Activated naive CD4-positive, alpha-beta T cell treated with anti-CD3 and anti-CD28 coated beads, Interleukin-2, amount 50 U/mL, for 72 hours (primary cell): ENCODE data around the gene MLLT10. TPM values are rescaled to one million over a fixed set of nuclear protein-coding genes. Genes with fewer than 3 reads are reported as not detected.
A peak's percentile ranks its signal among the peaks of the same experiment; 100 is the strongest.

Source experiments
- ATAC-seq, 2 donors: fragments of 150-1000 bp; cut with Tn5 transposase; 2 replicates each; pipeline ENCODE4 v1.10.0; 2021; ENCODE audit warnings: mild to moderate bottlenecking in 2 of 2, moderate library complexity in 2 of 2
- DNase-seq, 2 donors: peaks; one replicate each; pipeline ENCODE4 v3.0.0; 2021 to 2022; ENCODE audit warnings: low spot score in 2 of 2
- H3K27ac Mint-ChIP-seq, 2 donors: one replicate each; pipeline ENCODE4 v1.8.0; 2022; ENCODE audit warnings: mild to moderate bottlenecking in 2 of 2, mixed read lengths in 2 of 2
- H3K36me3 Mint-ChIP-seq, 2 donors: one replicate each; pipeline ENCODE4 v1.8.0; 2022; ENCODE audit warnings: mixed read lengths in 2 of 2
- H3K9me3 Mint-ChIP-seq, 2 donors: one replicate each; pipeline ENCODE4 v1.8.0; 2022; ENCODE audit warnings: mixed read lengths in 2 of 2
- total RNA-seq, 2 donors: library from RNA; stranded (reverse); gene quantifications; one replicate each; pipeline ENCODE4 v1.2.3, GENCODE V29; 2022

Gene MLLT10
- total RNA-seq, 2 donors from 2014 or later, result 20.1 to 46.4 TPM

- Mint-ChIP-seq H3K9me3 (no peaks in the 10 kb centered on the region), H3K36me3 (peaks cover 0 to 9% of the 10 kb centered on the region in 2 donors), H3K27ac (no peak overlapping the region)
- DNase-seq (no peak), ATAC-seq (no peak)
Measured at GRCh38 chr10:21520949-21521348, 13.1 kb upstream of the MLLT10 start.

- Mint-ChIP-seq H3K27ac (no peak overlapping the region), H3K36me3 (peaks cover 4 to 15% of the 10 kb centered on the region in 2 donors), H3K9me3 (no peaks in the 10 kb centered on the region)
- no peak for ATAC-seq
- no peak for DNase-seq
Measured at GRCh38 chr10:21521751-21522533, 12.1 kb upstream of the MLLT10 start.

- DNase-seq (no peak), ATAC-seq (no peak)
- Mint-ChIP-seq H3K27ac (no peak overlapping the region), H3K36me3 (peaks cover 4 to 15% of the 10 kb centered on the region in 2 donors), H3K9me3 (no peaks in the 10 kb centered on the region)
Measured at GRCh38 chr10:21522631-21523406, 11.2 kb upstream of the MLLT10 start.

- no peaks in the 10 kb centered on the region for H3K9me3 Mint-ChIP-seq
- ATAC-seq (no peak), DNase-seq (no peak)
- no peak overlapping the region for H3K27ac Mint-ChIP-seq
- peaks cover 4 to 15% of the 10 kb centered on the region in 2 donors for H3K36me3 Mint-ChIP-seq
Measured at GRCh38 chr10:21523557-21524008, 10.4 kb upstream of the MLLT10 start.

GRCh38 chr10:21524131-21524525 is 9.9 kb upstream of the MLLT10 start:
- no peak for ATAC-seq
- H3K27ac Mint-ChIP-seq, result no peak overlapping the region
- no peaks in the 10 kb centered on the region for H3K9me3 Mint-ChIP-seq
- peaks cover 4 to 15% of the 10 kb centered on the region in 2 donors for H3K36me3 Mint-ChIP-seq
- DNase-seq, result no peak

GRCh38 chr10:21524526-21525366 is 9.3 kb upstream of the MLLT10 start:
- peak overlapping the region in 1 of 2 donors; percentile 90 for H3K27ac Mint-ChIP-seq
- no peaks in the 10 kb centered on the region for H3K9me3 Mint-ChIP-seq
- peaks cover 4 to 15% of the 10 kb centered on the region in 2 donors for H3K36me3 Mint-ChIP-seq
- DNase-seq, result no peak
- ATAC-seq, result no peak

- peak within 1 kb of the TSS; percentile 90 to 93 for H3K27ac Mint-ChIP-seq
- H3K9me3 Mint-ChIP-seq, result no peaks in the 10 kb centered on the region
- H3K36me3 Mint-ChIP-seq, result peaks cover 4 to 15% of the 10 kb centered on the region in 2 donors
- ATAC-seq (peak; percentile 65 to 70), DNase-seq (peak; percentile 64 to 68)
Measured at GRCh38 chr10:21525367-21526187, 8.5 kb upstream of the MLLT10 start, which contains the start of gene SKIDA1. SKIDA1 (minus strand) TSS chr10:21525682; CDS start chr10:21517822, 7,860 bp downstream.

- Mint-ChIP-seq H3K27ac (peak overlapping the region; percentile 90 to 93), H3K9me3 (no peaks in the 10 kb centered on the region)
Measured at GRCh38 chr10:21526188-21526859, 7.7 kb upstream of the MLLT10 start.

GRCh38 chr10:21526860-21527597 is 7.0 kb upstream of the MLLT10 start:
- ATAC-seq, result peak; percentile 46 to 56
- Mint-ChIP-seq H3K27ac (peak overlapping the region; percentile 83 to 90), H3K36me3 (peaks cover 4 to 15% of the 10 kb centered on the region in 2 donors), H3K9me3 (no peaks in the 10 kb centered on the region)
- peak in 1 of 2 donors; percentile 53 for DNase-seq

More at GRCh38 chr10:21526188-21526859, 7.7 kb upstream of the MLLT10 start:
- peaks cover 4 to 15% of the 10 kb centered on the region in 2 donors for H3K36me3 Mint-ChIP-seq
- DNase-seq (peak in 1 of 2 donors; percentile 58), ATAC-seq (peak; percentile 70 to 72)

GRCh38 chr10:21527598-21528235 is 6.3 kb upstream of the MLLT10 start:
- H3K9me3 Mint-ChIP-seq, result no peaks in the 10 kb centered on the region
- peaks cover 4 to 15% of the 10 kb centered on the region in 2 donors for H3K36me3 Mint-ChIP-seq
- no peak for ATAC-seq
- DNase-seq, result no peak
- no peak overlapping the region for H3K27ac Mint-ChIP-seq

- Mint-ChIP-seq H3K36me3 (peaks cover 4 to 15% of the 10 kb centered on the region in 2 donors), H3K27ac (no peak overlapping the region), H3K9me3 (no peaks in the 10 kb centered on the region)
- ATAC-seq (no peak), DNase-seq (no peak)
Measured at GRCh38 chr10:21528236-21529031, 5.6 kb upstream of the MLLT10 start.

- Mint-ChIP-seq H3K9me3 (no peaks in the 10 kb centered on the region), H3K27ac (no peak overlapping the region), H3K36me3 (peaks cover 4 to 15% of the 10 kb centered on the region in 2 donors)
- ATAC-seq (no peak), DNase-seq (no peak)
Measured at GRCh38 chr10:21529032-21529910, 4.8 kb upstream of the MLLT10 start.

GRCh38 chr10:21530168-21530567 is 3.9 kb upstream of the MLLT10 start:
- DNase-seq (no peak), ATAC-seq (no peak)
- Mint-ChIP-seq H3K9me3 (no peaks in the 10 kb centered on the region), H3K27ac (no peak overlapping the region), H3K36me3 (peaks cover 6 to 11% of the 10 kb centered on the region in 2 donors)
